Skeletal muscle cell (primary cell): Measurements from ENCODE around the gene EVL.
A peak's percentile ranks its signal among the peaks of the same experiment; 100 is the strongest.

Source experiments
- DNase-seq: peaks from one replicate; pipeline ENCODE4 v3.0.0-alpha.2; 2010; ENCODE audit warnings: low read depth
- H3K4me3 ChIP-seq: 2 replicates; pipeline ENCODE4 v1.5.1; 2011; ENCODE audit warnings: low read depth, mild to moderate bottlenecking, control low read depth, low read length, moderate library complexity

The EVL gene

GRCh38 chr14:100078216-100078803 is 13.1 kb downstream of the EVL start:
- no peak overlapping the region for H3K4me3 ChIP-seq
- no peak for DNase-seq

GRCh38 chr14:100078997-100079725 is 13.9 kb downstream of the EVL start:
- H3K4me3 ChIP-seq = no peak overlapping the region
- DNase-seq = peak; percentile 61

GRCh38 chr14:100079726-100080005 is 14.4 kb downstream of the EVL start:
- DNase-seq = no peak
- H3K4me3 ChIP-seq = no peak overlapping the region

DNA sequence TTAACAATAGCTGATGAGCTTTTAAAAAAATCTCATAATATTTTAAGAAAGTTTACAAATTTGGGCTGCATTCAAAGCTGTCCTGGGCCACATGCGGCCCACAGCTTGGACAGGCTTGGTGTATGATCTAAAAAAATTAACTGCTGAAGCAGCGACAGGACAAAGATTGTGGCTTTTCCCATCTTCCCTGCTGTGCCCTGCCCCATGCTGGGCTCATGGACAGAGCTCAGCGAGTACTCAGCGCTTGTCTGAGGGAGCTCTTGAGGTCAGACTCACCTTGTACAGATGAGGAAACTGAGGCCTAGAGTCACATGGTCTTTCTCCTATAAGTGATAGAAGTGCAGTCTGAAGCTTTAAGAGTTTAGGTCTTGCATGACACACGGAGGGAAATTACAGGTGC is 15.0 kb downstream of the EVL start:
- H3K4me3 ChIP-seq = no peak overlapping the region
- DNase-seq = no peak

GRCh38 chr14:100081997-100082625 is 16.9 kb downstream of the EVL start:
- H3K4me3 ChIP-seq = no peak overlapping the region
- no peak for DNase-seq

GRCh38 chr14:100082723-100083122 is 17.5 kb downstream of the EVL start:
- DNase-seq = no peak
- H3K4me3 ChIP-seq = no peak overlapping the region

GRCh38 chr14:100083706-100084105 is 18.5 kb downstream of the EVL start:
- no peak for DNase-seq
- H3K4me3 ChIP-seq = no peak overlapping the region

DNA sequence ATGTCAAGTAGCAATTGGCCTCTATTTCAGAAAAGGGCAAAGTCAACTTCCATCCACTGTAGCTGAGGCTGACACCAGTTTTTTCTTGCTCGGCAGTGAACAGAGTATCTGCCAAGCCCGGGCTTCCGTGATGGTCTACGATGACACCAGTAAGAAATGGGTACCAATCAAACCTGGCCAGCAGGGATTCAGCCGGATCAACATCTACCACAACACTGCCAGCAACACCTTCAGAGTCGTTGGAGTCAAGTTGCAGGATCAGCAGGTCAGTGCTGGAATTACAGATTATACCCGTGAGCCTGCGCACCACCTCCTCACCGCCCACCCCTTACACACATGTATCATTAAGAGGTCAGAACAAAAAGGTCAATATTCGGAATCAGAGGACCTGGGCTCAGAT is 19.4 kb downstream of the EVL start:
- H3K4me3 ChIP-seq = no peak overlapping the region
- DNase-seq = no peak

- DNase-seq = no peak
- H3K4me3 ChIP-seq = no peak overlapping the region
Measured at GRCh38 chr14:100085462-100085861, 20.2 kb downstream of the EVL start.

DNA sequence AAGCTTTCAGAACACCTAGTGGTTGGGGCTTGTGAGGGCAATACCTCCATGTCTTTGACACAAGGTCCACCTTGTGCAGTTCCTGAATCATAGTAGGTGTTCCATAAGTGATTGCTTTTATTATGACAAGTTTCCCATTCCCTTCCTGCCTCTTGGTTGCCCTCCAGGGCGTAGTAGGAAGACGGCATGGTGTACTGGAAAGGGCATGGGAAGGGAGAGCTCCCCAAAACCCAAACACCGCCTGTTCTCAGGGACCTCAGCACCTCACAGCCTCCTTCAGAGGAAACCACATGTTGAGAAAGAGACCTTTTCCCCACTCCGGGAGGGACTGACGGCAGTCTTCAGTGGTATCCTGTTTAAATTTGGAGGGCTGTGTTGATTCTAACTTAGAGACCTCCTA is 21.1 kb downstream of the EVL start:
- DNase-seq = no peak
- H3K4me3 ChIP-seq = no peak overlapping the region

- DNase-seq = no peak
- H3K4me3 ChIP-seq = no peak overlapping the region
Measured at GRCh38 chr14:100088226-100088625, 23.0 kb downstream of the EVL start.

DNA sequence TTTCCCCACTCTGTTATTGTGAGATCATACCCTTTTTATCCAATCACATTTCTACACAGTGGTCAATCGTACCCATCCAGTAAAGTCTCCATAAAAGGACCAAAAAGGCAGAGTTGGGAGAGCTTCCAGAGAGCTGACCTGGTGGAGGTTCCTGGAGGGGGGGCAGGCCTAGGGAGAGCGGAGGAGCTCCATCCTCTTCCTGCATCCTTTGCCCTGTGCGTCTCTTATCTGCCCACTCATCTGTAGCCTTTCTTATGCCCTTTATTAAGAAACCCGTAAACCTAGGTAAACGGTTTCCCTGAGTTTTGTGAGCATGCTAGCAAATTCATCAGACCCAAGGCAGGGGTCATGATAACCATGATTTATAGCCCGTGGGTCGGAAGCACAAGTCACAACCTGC is 26.2 kb downstream of the EVL start:
- no peak for DNase-seq
- no peak overlapping the region for H3K4me3 ChIP-seq

GRCh38 chr14:100092832-100093231 is 27.6 kb downstream of the EVL start:
- H3K4me3 ChIP-seq = no peak overlapping the region
- DNase-seq = no peak

DNA sequence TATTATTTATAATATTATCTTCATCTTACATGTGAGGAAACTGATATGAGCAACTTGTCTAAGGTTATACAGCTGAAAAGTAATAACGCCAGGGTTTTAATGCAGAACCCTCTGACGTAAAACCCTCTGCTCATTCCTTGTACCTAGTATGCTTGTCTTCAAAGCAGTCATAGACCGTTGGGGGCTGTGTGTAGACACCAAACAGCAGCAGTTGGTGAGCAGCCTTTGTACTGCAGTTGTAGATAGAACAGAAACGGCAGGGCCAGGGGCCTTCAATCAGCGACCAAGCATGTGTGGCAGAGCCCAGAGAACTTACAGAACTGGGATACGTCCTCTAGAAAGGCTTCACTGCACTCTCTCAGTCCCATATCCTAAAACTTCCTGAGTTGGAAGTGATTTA is 28.1 kb downstream of the EVL start:
- DNase-seq = no peak
- H3K4me3 ChIP-seq = no peak overlapping the region

DNA sequence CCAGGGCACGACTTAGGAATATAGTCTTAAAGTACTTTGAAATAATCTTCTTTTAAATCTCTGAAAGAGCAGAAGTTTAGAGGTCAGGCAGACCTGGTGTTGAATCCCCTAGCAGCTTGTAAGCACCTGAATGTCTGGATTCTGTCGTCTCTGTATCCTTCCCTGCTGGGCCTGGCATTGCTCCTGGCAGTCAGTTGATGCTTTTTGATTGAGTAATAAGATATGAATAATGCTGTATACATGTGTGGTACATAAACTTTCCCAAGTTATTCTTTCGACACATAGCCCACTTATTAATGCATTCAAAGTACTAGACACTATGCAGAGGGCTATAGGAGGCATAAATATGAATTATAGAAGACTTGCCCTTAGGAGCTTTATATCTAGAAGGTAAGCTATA is 31.4 kb downstream of the EVL start:
- DNase-seq = no peak
- H3K4me3 ChIP-seq = no peak overlapping the region

- no peak overlapping the region for H3K4me3 ChIP-seq
- no peak for DNase-seq
Measured at GRCh38 chr14:100098171-100098570, 32.9 kb downstream of the EVL start.

GRCh38 chr14:100100032-100100703 is 34.9 kb downstream of the EVL start:
- no peak for DNase-seq
- H3K4me3 ChIP-seq = no peak overlapping the region

GRCh38 chr14:100102156-100102785 is 37.0 kb downstream of the EVL start:
- no peak for DNase-seq
- no peak overlapping the region for H3K4me3 ChIP-seq

- DNase-seq = no peak
Measured at GRCh38 chr14:100103250-100104005, 38.2 kb downstream of the EVL start.

GRCh38 chr14:100104006-100104352 is 38.8 kb downstream of the EVL start:
- H3K4me3 ChIP-seq = no peak overlapping the region
- no peak for DNase-seq

More at GRCh38 chr14:100103250-100104005, 38.2 kb downstream of the EVL start:
- H3K4me3 ChIP-seq = no peak overlapping the region
